CD14-positive monocyte (primary cell): Measurements from ENCODE around the gene MINDY4B. TPM values are rescaled to one million over a fixed set of nuclear protein-coding genes. Genes with fewer than 3 reads are reported as not detected.
"Not testable (repeated sequence)": the region's sequence is repeated elsewhere in the genome, so short reads cannot be mapped to it uniquely, and the experiment has no call there.

Experiments
- DNase-seq, 3 donors: peaks; one replicate each; pipeline ENCODE4 v3.0.0-alpha.2; 2011 to 2022
- H2AFZ ChIP-seq: 2 replicates; pipeline ENCODE4 v1.6.0; 2012; ENCODE audit warnings: mild to moderate bottlenecking, low read depth, low read length, inconsistent platforms; ENCODE audit not compliant: insufficient read depth, poor library complexity, severe bottlenecking
- H3K27ac ChIP-seq, 2 donors: 1 replicate in 1 of 2; 2 replicates in 1 of 2; pipeline ENCODE4 v1.5.1; 2012 to 2013; ENCODE audit warnings: low read length in 2 of 2, control low read depth in 1 of 2, inconsistent platforms in 1 of 2, low read depth in 1 of 2, mild to moderate bottlenecking in 1 of 2
- H3K27me3 ChIP-seq, 2 donors: one replicate each; pipeline versions ENCODE4 v1.6.0 to v1.6.1; 2011 to 2013; ENCODE audit warnings: low read length in 2 of 2; ENCODE audit not compliant: control insufficient read depth in 2 of 2, insufficient read depth in 2 of 2
- H3K36me3 ChIP-seq, 2 donors: replicated peaks in 1 of 2; 1 replicate in 1 of 2; 2 replicates in 1 of 2; pipeline versions ENCODE4 v1.5.1 to v1.6.1; 2012 to 2013; ENCODE audit warnings: low read length in 2 of 2, control low read depth in 1 of 2, inconsistent platforms in 1 of 2, mild to moderate bottlenecking in 1 of 2; ENCODE audit not compliant: insufficient read depth in 2 of 2, control insufficient read depth in 1 of 2
- H3K4me1 ChIP-seq, 2 donors: 1 replicate in 1 of 2; 2 replicates in 1 of 2; pipeline versions ENCODE4 v1.5.1 to v1.6.1; 2012 to 2013; ENCODE audit warnings: low read length in 2 of 2, control low read depth in 1 of 2, inconsistent platforms in 1 of 2, mild to moderate bottlenecking in 1 of 2, moderate library complexity in 1 of 2; ENCODE audit not compliant: insufficient read depth in 2 of 2, control insufficient read depth in 1 of 2
- H3K4me2 ChIP-seq: replicated peaks from 2 replicates; pipeline ENCODE3; 2012; ENCODE audit warnings: low read length, moderate library complexity, mild to moderate bottlenecking; ENCODE audit not compliant: poor library complexity, severe bottlenecking; ENCODE audit errors: extremely low read depth
- H3K4me3 ChIP-seq, 3 experiments: fragments of 200-600 bp in 1 of 3; sonication (generic) in 1 of 3; replicated peaks in 1 of 3; 1 replicate in 2 of 3; 2 replicates in 1 of 3; pipeline ENCODE4 v1.5.1; 2011 to 2013; ENCODE audit warnings: low read length in 3 of 3, mild to moderate bottlenecking in 3 of 3, control low read depth in 2 of 3, low read depth in 2 of 3, inconsistent platforms in 1 of 3, moderate library complexity in 1 of 3
- H3K79me2 ChIP-seq: 2 replicates; pipeline ENCODE4 v1.6.0; 2012; ENCODE audit warnings: mild to moderate bottlenecking, control low read depth, inconsistent platforms, low read length, moderate library complexity; ENCODE audit not compliant: insufficient read depth
- H3K9ac ChIP-seq: 2 replicates; pipeline ENCODE4 v1.6.0; 2017; ENCODE audit warnings: low read length, mild to moderate bottlenecking; ENCODE audit not compliant: insufficient read depth, poor library complexity, severe bottlenecking
- H3K9me3 ChIP-seq, 2 donors: replicated peaks in 1 of 2; 1 replicate in 1 of 2; 2 replicates in 1 of 2; pipeline versions ENCODE4 v1.5.1 to v1.6.1; 2012 to 2013; ENCODE audit warnings: low read length in 2 of 2, control low read depth in 1 of 2; ENCODE audit not compliant: control insufficient read depth in 1 of 2, insufficient read depth in 1 of 2
- H4K20me1 ChIP-seq: 2 replicates; pipeline ENCODE4 v1.6.0; 2012; ENCODE audit warnings: mild to moderate bottlenecking, low read length, control low read depth, moderate library complexity; ENCODE audit not compliant: insufficient read depth
- H3K27ac Mint-ChIP-seq, 7 donors: one replicate each; pipeline ENCODE4 v1.8.0; 2020; ENCODE audit warnings: mild to moderate bottlenecking in 7 of 7, mixed read lengths in 7 of 7, moderate library complexity in 6 of 7, inconsistent platforms in 2 of 7
- H3K27me3 Mint-ChIP-seq, 3 donors: one replicate each; pipeline ENCODE4 v1.8.0; 2021 to 2022; ENCODE audit warnings: low read depth in 3 of 3, mild to moderate bottlenecking in 3 of 3, mixed read lengths in 3 of 3, moderate library complexity in 3 of 3, inconsistent platforms in 1 of 3
- H3K36me3 Mint-ChIP-seq, 2 donors: one replicate each; pipeline ENCODE4 v1.8.0; 2020; ENCODE audit warnings: mixed read lengths in 2 of 2, inconsistent platforms in 1 of 2, mild to moderate bottlenecking in 1 of 2
- H3K4me1 Mint-ChIP-seq: one replicate; pipeline ENCODE4 v1.8.0; 2020; ENCODE audit warnings: mild to moderate bottlenecking, mixed read lengths
- H3K4me3 Mint-ChIP-seq, 2 donors: one replicate each; pipeline ENCODE4 v1.8.0; 2020; ENCODE audit warnings: mild to moderate bottlenecking in 2 of 2, mixed read lengths in 2 of 2, moderate library complexity in 1 of 2
- H3K9me3 Mint-ChIP-seq, 7 donors: one replicate each; pipeline ENCODE4 v1.8.0; 2020 to 2022; ENCODE audit warnings: mixed read lengths in 7 of 7, mild to moderate bottlenecking in 6 of 7, moderate library complexity in 6 of 7, inconsistent platforms in 2 of 7
- WGBS: methylation state at CpG from one replicate; pipeline ENCODE4 v1.1.5; 2013; ENCODE audit warnings: missing lambda C conversion rate; ENCODE audit not compliant: insufficient coverage; 5-methylcytosine and 5-hydroxymethylcytosine counted together
- intact Hi-C, 2 donors: fragments of 100-400 bp; cut with micrococcal nuclease; formaldehyde crosslinking; loops; one replicate each; pipeline versions ENCODE4 v1.15.0 to v1.15.1; 2023
- polyA plus RNA-seq, 3 donors: library from polyadenylated mRNA; depleted of rRNA in 1 of 3; unstranded in 2 of 3; stranded (reverse) in 1 of 3; fragments of 300-500 nt in 2 of 3; fragments of >200 nt in 1 of 3; fragmentation: Illumina TruSeq in 2 of 3; gene quantifications; 1 replicate in 2 of 3; 2 replicates in 1 of 3; pipeline ENCODE4 v1.2.3, GENCODE V29; 2012 to 2021
- TF ChIP-seq, protein P1 (sequence below): fragments of 200-600 bp; IDR thresholded peaks from one replicate; pipeline ENCODE4 v1.8.0; 2022; ENCODE audit warnings: antibody characterized with exemption, mild to moderate bottlenecking

MINDY4B gene
- polyA plus RNA-seq, 3 donors = not detected

DNA sequence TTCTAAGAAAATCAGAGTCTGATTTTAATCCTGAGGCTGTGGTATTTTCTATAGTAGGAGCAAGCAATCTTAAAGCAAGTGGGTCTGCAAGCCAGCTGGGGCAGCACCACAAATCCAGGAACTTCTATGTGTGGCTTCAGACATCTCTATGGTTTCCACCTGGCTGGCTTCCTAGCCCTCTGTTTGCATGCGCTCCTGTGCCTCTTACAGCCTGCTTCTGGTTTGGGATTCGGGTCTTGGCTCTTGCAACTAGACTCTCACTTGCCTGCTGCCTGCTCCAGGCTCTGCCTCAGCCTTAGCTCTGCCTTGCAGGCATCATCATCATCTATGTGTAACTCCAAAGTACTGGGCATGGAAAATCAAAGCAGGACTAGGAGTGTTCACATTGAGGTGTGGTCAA lies 43.4 kb downstream of the MINDY4B start:
- Mint-ChIP-seq H3K4me1 (peaks cover 2% of the 10 kb centered on the region), H3K4me3 (no peak overlapping the region), H3K27me3 (peaks cover 0 to 11% (median 8%) of the 10 kb centered on the region in 3 donors), H3K9me3 (no peaks in the 10 kb centered on the region), H3K27ac (peak overlapping the region in 1 of 7 donors; percentile 70), H3K36me3 (no peaks in the 10 kb centered on the region)
- Histone ChIP-seq H3K9ac (no peak overlapping the region), H3K4me2 (no peak overlapping the region), H3K36me3 (no peaks in the 10 kb centered on the region), H3K27ac (no peak overlapping the region), H3K4me1 (no peaks in the 10 kb centered on the region), H3K4me3 (no peak overlapping the region), H3K27me3 (no peaks in the 10 kb centered on the region), H3K9me3 (no peaks in the 10 kb centered on the region), H3K79me2 (no peaks in the 10 kb centered on the region), H4K20me1 (no peaks in the 10 kb centered on the region), H2AFZ (no peak overlapping the region)
- TF ChIP-seq, protein P1, sequence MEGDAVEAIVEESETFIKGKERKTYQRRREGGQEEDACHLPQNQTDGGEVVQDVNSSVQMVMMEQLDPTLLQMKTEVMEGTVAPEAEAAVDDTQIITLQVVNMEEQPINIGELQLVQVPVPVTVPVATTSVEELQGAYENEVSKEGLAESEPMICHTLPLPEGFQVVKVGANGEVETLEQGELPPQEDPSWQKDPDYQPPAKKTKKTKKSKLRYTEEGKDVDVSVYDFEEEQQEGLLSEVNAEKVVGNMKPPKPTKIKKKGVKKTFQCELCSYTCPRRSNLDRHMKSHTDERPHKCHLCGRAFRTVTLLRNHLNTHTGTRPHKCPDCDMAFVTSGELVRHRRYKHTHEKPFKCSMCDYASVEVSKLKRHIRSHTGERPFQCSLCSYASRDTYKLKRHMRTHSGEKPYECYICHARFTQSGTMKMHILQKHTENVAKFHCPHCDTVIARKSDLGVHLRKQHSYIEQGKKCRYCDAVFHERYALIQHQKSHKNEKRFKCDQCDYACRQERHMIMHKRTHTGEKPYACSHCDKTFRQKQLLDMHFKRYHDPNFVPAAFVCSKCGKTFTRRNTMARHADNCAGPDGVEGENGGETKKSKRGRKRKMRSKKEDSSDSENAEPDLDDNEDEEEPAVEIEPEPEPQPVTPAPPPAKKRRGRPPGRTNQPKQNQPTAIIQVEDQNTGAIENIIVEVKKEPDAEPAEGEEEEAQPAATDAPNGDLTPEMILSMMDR = no peak
- 100% methylated on average over 1 of the region's 2 CpGs for WGBS
- intact Hi-C loops = loop anchor here (2.0 to 10.0 kb wide), 4 partner anchors 77 to 337 kb away; no protein-coding TSS in a partner anchor
- DNase-seq = no peak

DNA sequence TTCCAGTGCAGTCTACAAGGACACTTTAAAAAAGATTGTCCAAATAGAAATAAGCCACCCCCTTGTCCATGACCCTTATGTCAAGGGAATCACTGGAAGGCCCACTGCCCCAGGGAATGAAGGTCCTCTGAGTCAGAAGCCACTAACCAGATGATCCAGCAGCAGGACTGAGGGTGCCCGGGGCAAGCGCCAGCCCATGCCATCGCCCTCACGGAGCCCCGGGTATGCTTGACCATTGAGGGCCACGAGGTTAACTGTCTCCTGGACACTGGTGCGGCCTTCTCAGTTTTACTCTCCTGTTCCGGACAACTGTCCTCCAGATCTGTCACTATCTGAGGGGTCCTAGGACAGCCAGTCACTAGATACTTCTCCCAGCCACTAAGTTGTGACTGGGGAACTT lies 47.3 kb downstream of the MINDY4B start:
- intact Hi-C loops, H3K36me3 Mint-ChIP-seq, H3K27ac ChIP-seq, H3K27me3 ChIP-seq, H3K4me3 ChIP-seq, H3K9me3 ChIP-seq, H3K36me3 ChIP-seq, H3K4me2 ChIP-seq, H4K20me1 ChIP-seq, H3K4me1 Mint-ChIP-seq, H3K27ac Mint-ChIP-seq, H3K79me2 ChIP-seq, H3K27me3 Mint-ChIP-seq, H3K9me3 Mint-ChIP-seq, H2AFZ ChIP-seq, H3K9ac ChIP-seq, DNase-seq, H3K4me3 Mint-ChIP-seq, H3K4me1 ChIP-seq: not testable (repeated sequence)
- 98% methylated on average over 7 of the region's 8 CpGs for WGBS
